ENCODE data around the gene TIMP4. TPM values are rescaled to one million over a fixed set of nuclear protein-coding genes. Genes with fewer than 3 reads are reported as not detected.

TIMP4 gene
- polyA plus RNA-seq, 3 donors from 2014 or later, result not detected

GRCh38 chr3:12190832-12191231 lies 32.1 kb upstream of the TIMP4 start:
- Mint-ChIP-seq H3K27ac (no peak overlapping the region), H3K9me3 (no peaks in the 10 kb centered on the region), H3K4me1 (peaks cover 3 to 5% of the 10 kb centered on the region in 2 donors), H3K27me3 (ENCODE audit: low read depth in 3 of 3) (peaks cover 0 to 7% (median 3%) of the 10 kb centered on the region in 3 donors), H3K36me3 (no peaks in the 10 kb centered on the region), H3K4me3 (no peak overlapping the region)
- no peak for DNase-seq

DNA sequence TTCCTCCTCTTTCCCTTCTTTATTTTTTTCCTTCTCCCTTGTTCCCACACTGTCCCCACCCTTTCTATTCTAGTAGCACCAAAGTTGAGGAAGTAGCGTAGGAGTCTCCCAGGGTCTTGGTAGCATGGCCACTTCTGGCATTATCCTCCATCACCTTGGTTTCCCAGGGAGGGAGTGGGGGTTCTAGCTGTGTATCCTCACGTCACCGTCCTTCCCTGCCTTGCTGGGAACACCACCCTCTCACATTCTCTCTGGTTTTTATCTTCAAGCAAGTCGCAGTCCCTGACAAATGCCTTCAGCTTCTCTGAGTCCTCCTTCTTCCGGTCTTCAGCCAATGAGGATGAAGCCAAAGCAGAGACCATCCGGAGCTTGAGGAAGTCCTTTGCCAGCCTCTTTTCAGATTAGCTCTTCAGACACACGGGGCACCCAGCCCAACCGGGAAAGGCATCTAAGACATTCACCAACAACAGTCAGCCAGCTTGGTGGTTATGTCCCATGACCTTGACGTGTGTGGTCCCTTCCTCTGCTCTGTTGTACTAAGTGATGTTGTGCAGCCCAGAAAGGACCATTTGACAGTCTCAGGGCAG lies 31.6 kb upstream of the TIMP4 start:
- Mint-ChIP-seq H3K4me1 (peaks cover 3 to 5% of the 10 kb centered on the region in 2 donors), H3K36me3 (no peaks in the 10 kb centered on the region), H3K27ac (no peak overlapping the region), H3K9me3 (no peaks in the 10 kb centered on the region), H3K27me3 (ENCODE audit: low read depth in 3 of 3) (peaks cover 0 to 5% (median 3%) of the 10 kb centered on the region in 3 donors), H3K4me3 (no peak overlapping the region)
- no peak for DNase-seq

- Mint-ChIP-seq H3K4me3 (no peak overlapping the region), H3K4me1 (peaks cover 3 to 5% of the 10 kb centered on the region in 2 donors), H3K27ac (no peak overlapping the region), H3K36me3 (no peaks in the 10 kb centered on the region), H3K9me3 (no peaks in the 10 kb centered on the region), H3K27me3 (ENCODE audit: low read depth in 3 of 3) (peaks cover 2 to 5% (median 3%) of the 10 kb centered on the region in 3 donors)
- no peak for DNase-seq
Observed at GRCh38 chr3:12188681-12189287, 30.1 kb upstream of the TIMP4 start.

GRCh38 chr3:12188328-12188648 lies 29.6 kb upstream of the TIMP4 start:
- peaks cover 2 to 5% (median 3%) of the 10 kb centered on the region in 3 donors for H3K27me3 Mint-ChIP-seq (ENCODE audit: low read depth in 3 of 3)
- no peak overlapping the region for H3K4me3 Mint-ChIP-seq
- H3K36me3 Mint-ChIP-seq, result no peaks in the 10 kb centered on the region
- no peaks in the 10 kb centered on the region for H3K9me3 Mint-ChIP-seq
- peaks cover 3 to 5% of the 10 kb centered on the region in 2 donors for H3K4me1 Mint-ChIP-seq
- DNase-seq, result no peak
- H3K27ac Mint-ChIP-seq, result no peak overlapping the region

DNA sequence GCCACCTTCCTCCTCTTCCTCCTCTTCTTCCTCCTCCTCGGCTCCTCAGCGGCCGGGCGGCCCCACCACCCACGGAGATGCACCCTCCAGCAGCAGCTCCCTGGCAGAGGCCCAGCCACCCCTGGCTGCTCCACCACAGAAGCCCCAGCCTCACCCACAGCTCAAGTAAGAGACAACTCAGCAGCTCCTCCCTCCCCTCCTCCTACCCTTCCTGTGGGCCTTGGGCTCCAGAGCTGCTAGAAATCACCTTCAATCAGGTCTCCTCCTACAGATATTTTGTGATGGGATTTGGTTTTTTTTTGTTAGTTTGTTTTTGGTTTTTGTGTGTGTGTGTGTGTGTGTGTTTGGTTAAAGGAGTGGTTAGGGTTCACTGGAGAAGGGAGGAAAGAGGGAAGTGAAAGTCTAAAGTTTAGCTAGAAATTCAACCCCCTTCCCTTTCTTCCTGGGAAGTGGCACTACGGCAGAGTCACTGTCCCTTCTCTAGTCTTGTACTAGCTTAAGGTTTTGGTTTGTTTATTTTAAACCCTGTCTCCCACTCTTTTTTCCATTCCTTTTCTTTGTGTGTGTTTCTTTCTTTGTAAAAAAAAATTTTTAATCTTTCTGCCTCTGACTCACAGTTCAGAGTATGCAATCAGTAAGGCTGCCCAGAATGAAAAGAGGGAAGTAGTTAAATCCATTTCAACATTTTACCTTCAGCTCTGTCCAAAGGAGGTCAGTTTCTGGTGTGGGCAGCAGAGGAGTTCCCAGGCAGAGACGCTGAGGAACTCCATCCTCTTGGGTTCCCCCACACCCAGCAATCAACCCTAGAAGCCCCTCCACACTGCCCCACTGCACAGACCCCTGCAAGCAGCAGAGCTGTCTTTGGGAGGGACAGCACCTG lies 29.0 kb upstream of the TIMP4 start:
- peak in 1 of 3 donors; percentile 2 for DNase-seq
- Mint-ChIP-seq H3K27ac (peak overlapping the region in 1 of 6 donors; percentile 38), H3K9me3 (no peaks in the 10 kb centered on the region), H3K4me1 (peaks cover 3 to 5% of the 10 kb centered on the region in 2 donors), H3K36me3 (no peaks in the 10 kb centered on the region), H3K4me3 (no peak overlapping the region), H3K27me3 (ENCODE audit: low read depth in 3 of 3) (peaks cover 3 to 5% (median 4%) of the 10 kb centered on the region in 3 donors)

DNA sequence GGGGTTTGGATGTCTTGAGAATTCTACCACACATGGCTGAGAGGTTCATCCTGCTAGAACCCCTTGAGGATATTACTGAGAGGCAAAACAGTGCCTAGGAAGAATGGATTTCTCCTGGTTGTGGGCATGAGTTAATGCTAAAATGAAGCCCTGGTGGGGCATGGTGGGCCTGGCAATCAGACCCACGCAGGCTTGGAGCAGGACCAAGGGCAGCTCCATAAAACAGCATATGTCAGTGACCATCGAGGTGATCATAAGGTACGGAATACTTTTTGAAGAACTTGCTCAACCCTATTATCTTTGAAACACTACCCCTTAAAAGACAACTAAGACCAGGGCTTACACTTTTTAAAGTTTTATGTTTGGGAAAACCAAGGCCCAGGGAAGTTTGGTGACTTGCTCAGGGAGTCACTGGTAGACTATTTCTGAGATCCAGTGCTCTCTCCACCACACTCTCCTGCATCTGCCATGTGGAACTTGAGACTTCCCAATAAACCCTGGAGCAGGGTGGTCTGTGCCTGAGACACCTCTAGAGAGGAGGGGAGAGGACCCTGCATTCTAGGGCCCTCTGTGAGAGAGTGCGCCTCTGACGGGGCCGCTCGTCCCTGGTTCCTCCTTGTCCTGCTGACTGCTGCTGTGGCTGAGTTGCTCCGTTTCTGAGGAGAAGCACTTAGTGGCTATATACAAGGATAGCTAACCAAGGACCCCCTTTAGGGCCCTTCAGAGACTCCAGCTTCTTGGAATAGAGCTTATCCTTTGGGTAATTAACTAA lies 28.0 kb upstream of the TIMP4 start:
- H3K36me3 Mint-ChIP-seq, result no peaks in the 10 kb centered on the region
- H3K4me3 Mint-ChIP-seq, result no peak overlapping the region
- no peak for DNase-seq
- peaks cover 3 to 5% of the 10 kb centered on the region in 2 donors for H3K4me1 Mint-ChIP-seq
- H3K27ac Mint-ChIP-seq, result no peak overlapping the region
- H3K27me3 Mint-ChIP-seq (ENCODE audit: low read depth in 3 of 3), result peaks cover 3 to 6% (median 5%) of the 10 kb centered on the region in 3 donors
- no peaks in the 10 kb centered on the region for H3K9me3 Mint-ChIP-seq

DNA sequence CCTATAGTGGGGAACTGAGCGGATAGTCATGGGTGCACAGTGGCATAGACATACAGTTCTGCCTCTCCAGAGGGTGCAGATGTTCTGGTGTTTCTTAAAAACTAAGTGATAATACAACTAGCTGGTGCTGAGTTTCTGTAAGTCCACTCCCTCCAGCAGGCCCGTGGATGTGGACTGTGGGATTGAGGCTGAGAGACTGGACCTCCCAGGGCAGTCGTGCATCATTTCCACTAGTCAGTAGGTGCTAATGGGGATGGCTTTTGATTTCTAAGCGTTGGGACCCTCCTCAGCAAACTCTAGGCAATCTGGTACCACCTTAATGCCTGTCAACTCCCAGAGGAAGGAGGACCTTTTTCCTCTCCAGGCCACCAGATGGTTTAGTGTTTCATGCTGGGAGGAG lies 27.3 kb upstream of the TIMP4 start:
- no peak overlapping the region for H3K4me3 Mint-ChIP-seq
- H3K27me3 Mint-ChIP-seq (ENCODE audit: low read depth in 3 of 3), result peaks cover 3 to 6% (median 5%) of the 10 kb centered on the region in 3 donors

DNA sequence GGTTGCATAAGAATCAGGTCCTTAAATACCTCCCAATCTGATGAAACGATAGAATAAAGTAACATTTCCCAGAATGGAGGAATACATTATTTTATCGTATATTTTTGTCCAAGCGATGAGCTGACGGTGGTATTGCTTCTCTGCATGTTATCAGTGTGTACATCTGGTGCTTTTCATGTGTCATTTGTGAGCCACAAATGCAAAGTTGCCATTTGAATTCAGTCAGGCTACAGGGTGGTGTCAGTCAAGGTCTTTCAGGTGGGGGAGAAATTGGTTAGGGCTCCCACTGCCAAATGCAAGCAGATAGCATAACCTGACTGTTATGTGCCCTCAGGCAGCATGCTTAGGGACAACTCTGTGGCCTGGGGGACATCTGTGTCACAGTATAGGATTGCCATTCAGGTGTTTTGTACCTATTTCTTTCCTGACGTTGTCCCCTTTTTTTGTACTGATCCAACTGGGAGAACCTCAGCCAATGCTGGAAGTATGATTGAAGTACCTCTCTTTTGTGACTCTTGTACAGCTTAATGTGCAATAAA lies 26.5 kb upstream of the TIMP4 start:
- no peak for DNase-seq
- Mint-ChIP-seq H3K27ac (no peak overlapping the region), H3K9me3 (no peaks in the 10 kb centered on the region), H3K4me1 (peaks cover 3 to 5% of the 10 kb centered on the region in 2 donors), H3K36me3 (no peaks in the 10 kb centered on the region), H3K27me3 (ENCODE audit: low read depth in 3 of 3) (peaks cover 3 to 6% (median 5%) of the 10 kb centered on the region in 3 donors), H3K4me3 (no peak overlapping the region)

More for the DNA sequence above, 27.3 kb upstream of the TIMP4 start:
- Mint-ChIP-seq H3K36me3 (no peaks in the 10 kb centered on the region), H3K9me3 (no peaks in the 10 kb centered on the region), H3K4me1 (peaks cover 3 to 5% of the 10 kb centered on the region in 2 donors), H3K27ac (no peak overlapping the region)
- DNase-seq, result no peak

DNA sequence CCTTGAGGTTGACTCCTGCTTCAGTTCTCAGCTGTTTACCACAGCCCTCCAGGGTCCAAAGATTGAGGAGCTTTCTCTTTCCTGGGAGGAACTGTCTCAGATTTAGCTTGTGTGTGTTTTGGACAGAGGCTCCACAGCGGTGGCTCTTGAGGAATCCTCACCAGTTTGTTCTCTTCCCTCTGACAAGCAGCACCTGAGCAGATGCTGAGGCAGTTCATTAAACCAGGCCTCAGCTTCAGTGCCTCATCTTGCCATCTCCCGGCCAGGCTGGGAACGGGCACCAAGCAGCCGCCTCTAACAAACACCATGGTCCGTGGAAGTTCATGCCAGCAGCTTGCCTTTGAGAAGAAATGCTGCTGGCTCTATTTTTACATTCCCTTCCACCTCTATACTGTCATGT lies 25.8 kb upstream of the TIMP4 start:
- Mint-ChIP-seq H3K9me3 (no peaks in the 10 kb centered on the region), H3K36me3 (no peaks in the 10 kb centered on the region), H3K4me3 (no peak overlapping the region), H3K27me3 (ENCODE audit: low read depth in 3 of 3) (peaks cover 3 to 6% (median 5%) of the 10 kb centered on the region in 3 donors), H3K27ac (no peak overlapping the region), H3K4me1 (peaks cover 3 to 5% of the 10 kb centered on the region in 2 donors)
- DNase-seq, result no peak

- Mint-ChIP-seq H3K4me1 (peaks cover 2 to 5% of the 10 kb centered on the region in 2 donors), H3K9me3 (no peaks in the 10 kb centered on the region)
Observed at GRCh38 chr3:12182687-12183441, 24.2 kb upstream of the TIMP4 start.

GRCh38 chr3:12181806-12182205 lies 23.1 kb upstream of the TIMP4 start:
- H3K4me3 Mint-ChIP-seq, result no peak overlapping the region
- H3K9me3 Mint-ChIP-seq, result no peaks in the 10 kb centered on the region
- H3K27me3 Mint-ChIP-seq (ENCODE audit: low read depth in 3 of 3), result peaks cover 0 to 6% (median 4%) of the 10 kb centered on the region in 3 donors
- no peaks in the 10 kb centered on the region for H3K4me1 Mint-ChIP-seq
- H3K27ac Mint-ChIP-seq, result no peak overlapping the region
- no peaks in the 10 kb centered on the region for H3K36me3 Mint-ChIP-seq
- DNase-seq, result no peak

More at GRCh38 chr3:12182687-12183441, 24.2 kb upstream of the TIMP4 start:
- Mint-ChIP-seq H3K27me3 (ENCODE audit: low read depth in 3 of 3) (peaks cover 3 to 6% (median 6%) of the 10 kb centered on the region in 3 donors), H3K27ac (no peak overlapping the region), H3K36me3 (no peaks in the 10 kb centered on the region), H3K4me3 (no peak overlapping the region)
- DNase-seq, result no peak

DNA sequence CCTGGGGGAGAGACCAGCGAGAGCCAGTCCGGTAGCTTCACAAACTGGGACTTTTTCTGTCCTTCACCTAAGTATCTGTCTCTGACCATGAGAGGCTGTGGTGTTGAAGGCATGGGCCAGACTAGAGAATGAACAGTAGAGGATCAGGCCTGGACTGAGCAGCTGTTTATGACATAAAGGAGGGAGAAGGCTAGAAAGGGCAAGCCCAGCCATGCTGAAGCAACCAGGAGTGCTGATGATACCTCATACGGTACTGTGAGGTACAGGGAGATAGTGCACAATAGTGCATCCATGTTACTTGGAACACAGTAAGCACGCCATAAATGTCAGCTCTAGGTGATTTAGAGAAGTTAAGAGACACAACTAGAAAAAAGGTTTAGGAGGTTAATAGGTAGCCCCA lies 22.6 kb upstream of the TIMP4 start:
- H3K4me1 Mint-ChIP-seq, result no peaks in the 10 kb centered on the region
- H3K27me3 Mint-ChIP-seq (ENCODE audit: low read depth in 3 of 3), result peaks cover 0 to 6% (median 4%) of the 10 kb centered on the region in 3 donors
- H3K4me3 Mint-ChIP-seq, result no peak overlapping the region
- H3K36me3 Mint-ChIP-seq, result no peaks in the 10 kb centered on the region
- no peak for DNase-seq
- H3K27ac Mint-ChIP-seq, result no peak overlapping the region
- no peaks in the 10 kb centered on the region for H3K9me3 Mint-ChIP-seq

GRCh38 chr3:12180631-12181030 lies 21.9 kb upstream of the TIMP4 start:
- Mint-ChIP-seq H3K9me3 (no peaks in the 10 kb centered on the region), H3K36me3 (no peaks in the 10 kb centered on the region), H3K27me3 (ENCODE audit: low read depth in 3 of 3) (peaks cover 0 to 6% (median 4%) of the 10 kb centered on the region in 3 donors), H3K4me3 (no peak overlapping the region), H3K27ac (no peak overlapping the region), H3K4me1 (no peaks in the 10 kb centered on the region)
- DNase-seq, result no peak
